ENCODE measurements around the gene CHRNE.

Gene CHRNE

GRCh38 chr17:4903051-4903818 is at the start of gene CHRNE:
CHRNE (minus strand) TSS chr17:4903098; CDS start chr17:4903063, 35 bp downstream.
- peak; percentile 84 for DNase-seq

GRCh38 chr17:4951486-4951885 is 48.6 kb upstream of the CHRNE start:
- no peak for DNase-seq

- peak; percentile 12 for DNase-seq
Observed at GRCh38 chr17:4950746-4951204, 47.9 kb upstream of the CHRNE start, which contains the start of gene ENO3. ENO3 (plus strand) TSS chr17:4951119; CDS start chr17:4951830, 711 bp downstream.

- DNase-seq: peak; percentile 47
Observed at GRCh38 chr17:4950075-4950745, 47.3 kb upstream of the CHRNE start.

GRCh38 chr17:4949321-4950074 is 46.6 kb upstream of the CHRNE start:
- peak; percentile 90 for DNase-seq

GRCh38 chr17:4948931-4949320 is 46.0 kb upstream of the CHRNE start:
- DNase-seq: peak; percentile 88

- DNase-seq: peak; percentile 95
Observed at GRCh38 chr17:4948166-4948930, 45.5 kb upstream of the CHRNE start, which contains the start of gene PFN1. PFN1 (minus strand) TSS chr17:4948530; CDS start chr17:4948394, 136 bp downstream.

GRCh38 chr17:4947411-4948165 is 44.7 kb upstream of the CHRNE start:
- peak; percentile 86 for DNase-seq

GRCh38 chr17:4947010-4947410 is 44.1 kb upstream of the CHRNE start:
- no peak for DNase-seq

GRCh38 chr17:4946312-4946976 is 43.5 kb upstream of the CHRNE start:
- peak; percentile 23 for DNase-seq

GRCh38 chr17:4945944-4946280 is 43.0 kb upstream of the CHRNE start:
- no peak for DNase-seq

- DNase-seq: peak; percentile 93
Observed at GRCh38 chr17:4945176-4945943, 42.5 kb upstream of the CHRNE start.

GRCh38 chr17:4944554-4945175 is 41.8 kb upstream of the CHRNE start:
- peak; percentile 53 for DNase-seq

- DNase-seq: peak; percentile 86
Observed at GRCh38 chr17:4944163-4944553, 41.3 kb upstream of the CHRNE start.

- DNase-seq: no peak
Observed at GRCh38 chr17:4942760-4943508, 40.0 kb upstream of the CHRNE start.

GRCh38 chr17:4941319-4941610 is 38.4 kb upstream of the CHRNE start:
- no peak for DNase-seq

- DNase-seq: peak; percentile 69
Observed at GRCh38 chr17:4940555-4941318, 37.8 kb upstream of the CHRNE start.

- DNase-seq: peak; percentile 99
Observed at GRCh38 chr17:4939796-4940554, 37.1 kb upstream of the CHRNE start, which contains the start of the genes RNF167 and SLC25A11. RNF167 (plus strand) TSS chr17:4940268; CDS start chr17:4940910, 642 bp downstream. SLC25A11 (minus strand) TSS chr17:4940046; CDS start chr17:4939910, 136 bp downstream.

All from activated CD4-positive, alpha-beta T cell treated with anti-CD3 and anti-CD28 coated beads, Interleukin-2, Interleukin-6, amounts not matched to agents 100 ng/mL and 50 ng/mL, durations not matched to agents 16 hours and 8 hours (primary cell).